Lower leg skin (tissue), 4 donors: ENCODE results near the gene POU4F2. TPM values are rescaled to one million over a fixed set of nuclear protein-coding genes. Genes with fewer than 3 reads are reported as not detected.

Experiments
- DNase-seq, 2 donors: peaks; one replicate each; pipeline ENCODE4 v3.0.0-alpha.2; 2019; ENCODE audit warnings: low spot score in 2 of 2
- H3K4me3 ChIP-seq: fragments of 200-600 bp; sonication (generic); 2 replicates; pipeline ENCODE4 v1.5.1; 2017; ENCODE audit warnings: mild to moderate bottlenecking, low read depth; ENCODE audit not compliant: poor library complexity, severe bottlenecking
- POLR2A ChIP-seq, 2 donors: fragments of 450-650 bp; IDR thresholded peaks; one replicate each; pipeline ENCODE4 v1.6.1; 2016 to 2017; ENCODE audit warnings: antibody characterized with exemption in 2 of 2, mild to moderate bottlenecking in 1 of 2, moderate library complexity in 1 of 2
- WGBS, 2 donors: methylation state at CpG; one replicate each; pipeline ENCODE4 v1.1.5; 2018; 5-methylcytosine and 5-hydroxymethylcytosine counted together
- intact Hi-C: fragments of 100-400 bp; cut with DNase I; formaldehyde crosslinking; loops from one replicate; pipeline ENCODE4 v1.15.0; 2023; ENCODE audit warnings: low total_unique reads
- total RNA-seq, 4 donors: library from RNA; depleted of rRNA; stranded (reverse); fragments of >200 nt; gene quantifications; one replicate each; pipeline ENCODE4 v1.1.0, GENCODE V29; 2016
- TF ChIP-seq, protein P1 (sequence below), 3 donors: fragments of 450-650 bp; IDR thresholded peaks; one replicate each; pipeline ENCODE4 v1.5.1; 2016; ENCODE audit warnings: antibody characterized with exemption in 3 of 3, mild to moderate bottlenecking in 3 of 3, moderate library complexity in 2 of 3

POU4F2 gene
- total RNA-seq, 4 donors from 2014 or later, result not detected

DNA sequence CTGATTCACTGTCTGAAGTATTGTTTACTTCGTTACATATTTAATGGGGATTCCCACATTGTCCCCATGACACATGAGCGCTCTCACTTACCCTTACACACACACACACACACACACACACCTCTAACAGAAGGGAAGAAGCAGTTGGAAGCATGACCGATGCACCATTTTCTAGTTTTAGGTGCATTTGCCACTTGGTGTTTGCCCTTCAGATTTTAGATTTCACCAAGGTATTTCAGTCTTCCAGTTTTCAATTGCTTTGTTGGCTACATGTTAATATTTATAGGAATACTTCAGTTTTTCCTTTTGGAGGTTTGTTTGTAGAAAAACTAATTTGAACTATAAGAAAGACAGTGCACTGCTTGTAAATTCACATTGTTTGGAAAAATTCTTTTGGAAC is 3.1 kb downstream of the POU4F2 start:
- no peak overlapping the region for H3K4me3 ChIP-seq
- DNase-seq, result no peak
- WGBS, 2 donors, result 6 to 8% methylated on average over 3 of the region's 3 CpGs
- no peak for TF ChIP-seq POLR2A (IDR thresholded peaks at IDR 0.05)
- TF ChIP-seq, protein P1, sequence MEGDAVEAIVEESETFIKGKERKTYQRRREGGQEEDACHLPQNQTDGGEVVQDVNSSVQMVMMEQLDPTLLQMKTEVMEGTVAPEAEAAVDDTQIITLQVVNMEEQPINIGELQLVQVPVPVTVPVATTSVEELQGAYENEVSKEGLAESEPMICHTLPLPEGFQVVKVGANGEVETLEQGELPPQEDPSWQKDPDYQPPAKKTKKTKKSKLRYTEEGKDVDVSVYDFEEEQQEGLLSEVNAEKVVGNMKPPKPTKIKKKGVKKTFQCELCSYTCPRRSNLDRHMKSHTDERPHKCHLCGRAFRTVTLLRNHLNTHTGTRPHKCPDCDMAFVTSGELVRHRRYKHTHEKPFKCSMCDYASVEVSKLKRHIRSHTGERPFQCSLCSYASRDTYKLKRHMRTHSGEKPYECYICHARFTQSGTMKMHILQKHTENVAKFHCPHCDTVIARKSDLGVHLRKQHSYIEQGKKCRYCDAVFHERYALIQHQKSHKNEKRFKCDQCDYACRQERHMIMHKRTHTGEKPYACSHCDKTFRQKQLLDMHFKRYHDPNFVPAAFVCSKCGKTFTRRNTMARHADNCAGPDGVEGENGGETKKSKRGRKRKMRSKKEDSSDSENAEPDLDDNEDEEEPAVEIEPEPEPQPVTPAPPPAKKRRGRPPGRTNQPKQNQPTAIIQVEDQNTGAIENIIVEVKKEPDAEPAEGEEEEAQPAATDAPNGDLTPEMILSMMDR (IDR thresholded peaks at IDR 0.05), result no peak
- intact Hi-C loops, result no loop called here

DNA sequence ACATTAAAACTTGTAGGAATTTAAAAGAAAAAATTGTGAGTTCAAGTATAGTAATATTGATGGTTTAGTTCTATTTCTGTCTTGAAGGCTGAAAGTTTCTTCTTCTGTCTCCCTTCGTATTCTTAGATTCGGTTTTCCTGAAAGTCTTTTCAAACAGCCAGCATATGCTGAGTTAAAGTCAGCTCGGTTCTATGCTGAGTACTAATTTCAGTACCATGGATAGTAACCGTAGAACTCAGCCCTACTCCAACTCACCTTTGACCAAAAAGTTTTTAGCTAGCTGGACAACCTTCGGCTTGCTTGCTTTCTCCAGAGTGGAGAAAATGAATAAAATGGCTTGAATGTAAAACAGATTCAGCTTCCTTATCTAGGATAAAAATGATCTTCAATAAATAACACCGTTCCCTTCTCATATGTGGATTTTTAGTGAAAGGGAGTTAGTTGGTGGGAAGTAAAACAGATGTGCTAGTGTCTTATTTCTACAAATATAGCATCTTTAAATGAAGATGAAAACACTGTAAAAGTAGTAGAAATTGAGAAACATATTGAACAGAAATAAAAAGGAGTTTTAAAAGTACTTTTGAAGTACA is 5.2 kb downstream of the POU4F2 start:
- 4 to 10% methylated on average over 6 of the region's 6 CpGs for WGBS, 2 donors
- H3K4me3 ChIP-seq, result no peak overlapping the region
- DNase-seq, result no peak
- no peak for TF ChIP-seq POLR2A (IDR thresholded peaks at IDR 0.05)
- TF ChIP-seq, protein P1 (IDR thresholded peaks at IDR 0.05), result no peak
- intact Hi-C loops, result no loop called here

DNA sequence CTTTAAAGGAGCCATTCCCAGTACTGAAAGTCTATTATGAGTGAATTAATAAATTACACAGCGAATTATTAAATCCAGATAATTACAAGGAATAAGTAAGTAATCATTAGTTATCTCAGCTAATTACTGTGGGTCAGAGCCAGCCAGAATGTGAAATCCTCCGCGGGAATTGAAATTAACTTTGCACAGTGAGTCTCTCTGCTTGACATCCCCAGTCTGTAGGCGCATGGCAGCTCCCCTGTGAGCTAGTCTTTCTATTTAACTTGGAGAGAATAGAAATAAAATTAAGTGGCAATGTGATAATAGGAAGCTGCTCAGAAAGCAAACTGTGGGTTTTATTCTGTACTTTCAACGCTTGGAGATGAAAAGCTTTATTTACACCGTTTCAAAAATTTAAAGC is 7.2 kb downstream of the POU4F2 start:
- 3% methylated on average over 6 of the region's 6 CpGs for WGBS, 2 donors
- no peak overlapping the region for H3K4me3 ChIP-seq
- TF ChIP-seq POLR2A (IDR thresholded peaks at IDR 0.05), result no peak
- TF ChIP-seq, protein P1 (IDR thresholded peaks at IDR 0.05), result no peak
- intact Hi-C loops, result no loop called here
- no peak for DNase-seq

DNA sequence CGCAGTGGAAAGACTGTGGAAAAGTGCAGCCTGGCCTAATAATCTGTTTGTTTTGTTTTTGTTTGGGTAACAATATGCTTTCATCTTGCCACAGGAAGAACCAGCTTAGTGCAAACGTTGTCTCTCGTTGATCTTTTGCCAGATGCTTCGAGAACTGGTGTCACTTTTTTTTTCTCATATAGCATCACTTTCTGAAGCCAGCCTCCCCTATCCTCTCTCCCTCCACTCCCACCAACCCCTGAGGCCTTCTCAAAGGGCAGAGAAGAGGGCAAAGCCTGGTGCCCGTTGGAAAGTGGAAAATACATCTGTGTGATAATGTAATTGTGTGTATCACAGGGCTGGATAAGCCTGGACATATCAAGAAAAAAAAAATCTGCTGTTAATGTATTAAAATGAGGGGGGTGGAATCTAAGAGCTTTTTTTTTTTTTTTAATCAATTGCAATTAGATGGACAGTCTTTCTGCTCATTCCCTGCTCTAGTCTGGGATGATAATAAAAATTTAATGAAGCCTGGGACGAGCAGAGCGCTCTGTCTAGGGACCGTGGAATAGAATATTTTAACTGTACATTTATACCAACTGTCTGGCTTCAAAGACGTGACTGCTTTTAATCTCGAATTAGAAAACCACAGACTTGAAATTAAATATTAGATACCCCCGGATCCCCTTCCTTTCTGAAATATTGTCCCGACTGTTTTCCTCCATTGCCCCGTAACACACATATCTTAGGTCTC is 8.1 kb downstream of the POU4F2 start:
- WGBS, 2 donors, result 6 to 10% methylated on average over 13 of the region's 13 CpGs
- no peak for DNase-seq
- TF ChIP-seq, protein P1 (IDR thresholded peaks at IDR 0.05), result no peak
- TF ChIP-seq POLR2A (IDR thresholded peaks at IDR 0.05), result no peak
- H3K4me3 ChIP-seq, result no peak overlapping the region
- intact Hi-C loops, result no loop called here

DNA sequence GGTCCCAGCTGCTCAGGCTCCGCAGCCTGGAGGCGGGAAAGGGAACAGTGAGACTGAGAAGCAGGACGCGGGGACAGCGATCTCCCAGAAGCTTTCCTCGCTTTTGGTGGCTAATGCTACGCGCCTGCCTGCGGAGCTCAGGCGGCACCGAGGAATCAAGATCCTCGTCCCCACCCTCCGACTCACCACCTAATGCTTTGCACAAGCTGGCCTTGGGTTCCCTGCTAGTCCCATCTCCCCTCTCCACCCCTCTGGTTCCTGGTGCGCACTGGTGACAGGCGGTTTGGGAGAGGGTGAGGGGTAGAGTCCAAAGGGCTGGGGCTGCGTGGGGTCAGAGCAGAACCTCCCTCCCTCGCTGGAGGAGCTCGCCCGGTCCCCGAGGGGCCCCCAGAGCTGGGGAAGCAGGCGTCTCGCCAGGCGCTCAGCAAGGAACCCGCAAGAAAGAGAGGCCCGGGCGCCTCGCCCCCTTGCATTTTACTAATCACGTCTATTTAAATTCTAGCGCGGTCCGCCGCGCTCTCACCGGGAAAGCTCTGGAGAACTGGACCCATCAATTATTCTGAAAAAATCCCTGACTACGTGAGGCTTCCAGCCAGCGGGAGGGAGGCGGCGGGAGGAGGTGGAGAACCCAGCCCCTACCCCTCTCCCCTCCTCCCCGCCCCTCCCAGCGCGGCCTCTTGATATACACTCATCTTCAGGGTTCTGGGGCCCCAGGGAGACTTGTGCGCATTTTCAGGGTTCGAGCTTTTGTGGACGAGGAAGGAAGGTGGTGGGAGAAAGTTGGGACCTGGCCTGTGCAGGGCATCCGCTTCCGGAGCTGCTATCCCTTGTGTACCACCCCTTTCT is 9.1 kb downstream of the POU4F2 start:
- no peak for DNase-seq
- WGBS, 2 donors, result 1 to 6% methylated on average over 43 to 46 of the region's 46 CpGs
- intact Hi-C loops, result no loop called here
- TF ChIP-seq, protein P1 (IDR thresholded peaks at IDR 0.05), result no peak
- no peak for TF ChIP-seq POLR2A (IDR thresholded peaks at IDR 0.05)
- H3K4me3 ChIP-seq, result no peak overlapping the region
